Naive thymus-derived CD8-positive, alpha-beta T cell (primary cell): Measurements from ENCODE around the gene ENO2. TPM values are rescaled to one million over a fixed set of nuclear protein-coding genes. Genes with fewer than 3 reads are reported as not detected.
"Not testable (repeated sequence)": the region's sequence is repeated elsewhere in the genome, so short reads cannot be mapped to it uniquely, and the experiment has no call there.

Source experiments
- ATAC-seq, 2 donors: fragments of 150-1000 bp; cut with Tn5 transposase in 1 of 2; sonication (Bioruptor Pico), chemical (Tn5 transposase) in 1 of 2; 1 replicate in 1 of 2; 2 replicates in 1 of 2; pipeline ENCODE4 v1.10.0; 2021; ENCODE audit warnings: mild to moderate bottlenecking in 2 of 2, moderate library complexity in 2 of 2
- POLR2A ChIA-PET: fragments of 350-600 bp; sonication (Branson Sonifier 250); formaldehyde crosslinking; loops from one replicate; lab custom pipeline; 2021; ENCODE audit warnings: antibody characterized with exemption; lab: Charles Lee
- DNase-seq, 10 donors: peaks; one replicate each; pipeline versions ENCODE4 v3.0.0 to v3.0.0-alpha.2; 2020 to 2022
- H3K27ac Mint-ChIP-seq, 10 donors: one replicate each; pipeline ENCODE4 v1.8.0; 2020 to 2022; ENCODE audit warnings: mild to moderate bottlenecking in 10 of 10, mixed read lengths in 10 of 10, moderate library complexity in 4 of 10, inconsistent platforms in 1 of 10
- H3K27me3 Mint-ChIP-seq, 5 donors: one replicate each; pipeline ENCODE4 v1.8.0; 2021 to 2022; ENCODE audit warnings: mixed read lengths in 5 of 5
- H3K36me3 Mint-ChIP-seq, 3 donors: one replicate each; pipeline ENCODE4 v1.8.0; 2020 to 2022; ENCODE audit warnings: mixed read lengths in 3 of 3, mild to moderate bottlenecking in 2 of 3, inconsistent platforms in 1 of 3
- H3K4me1 Mint-ChIP-seq, 4 donors: one replicate each; pipeline ENCODE4 v1.8.0; 2021 to 2022; ENCODE audit warnings: mixed read lengths in 4 of 4
- H3K4me3 Mint-ChIP-seq, 10 donors: one replicate each; pipeline ENCODE4 v1.8.0; 2020 to 2022; ENCODE audit warnings: mild to moderate bottlenecking in 10 of 10, mixed read lengths in 10 of 10, moderate library complexity in 6 of 10, inconsistent platforms in 1 of 10
- H3K9me3 Mint-ChIP-seq, 9 donors: one replicate each; pipeline ENCODE4 v1.8.0; 2020 to 2022; ENCODE audit warnings: mixed read lengths in 9 of 9, mild to moderate bottlenecking in 3 of 9, inconsistent platforms in 1 of 9, moderate library complexity in 1 of 9
- polyA plus RNA-seq, 3 donors: library from polyadenylated mRNA; unstranded; fragments of 300-500 nt; fragmentation: Illumina TruSeq; gene quantifications; one replicate each; pipeline ENCODE4 v1.2.3, GENCODE V29; 2021
- total RNA-seq, 8 experiments: library from RNA in 2 of 8; stranded (reverse) in 2 of 8; gene quantifications; one replicate each; pipeline ENCODE4 v1.2.3 and lab custom pipeline; 2021 to 2026

Gene ENO2
- total and polyA plus RNA-seq, 5 experiments from 2014 or later: 19.4 to 144 (median 29.2) TPM

GRCh38 chr12:6903722-6904121, 10.7 kb upstream of the ENO2 start:
- Mint-ChIP-seq H3K9me3 (no peaks in the 10 kb centered on the region), H3K4me3 (peak overlapping the region in 2 of 10 donors; percentile 9 to 45), H3K4me1 (peaks cover 0 to 9% (median 5%) of the 10 kb centered on the region in 4 donors), H3K27me3 (no peaks in the 10 kb centered on the region), H3K36me3 (no peaks in the 10 kb centered on the region), H3K27ac (no peak overlapping the region)
- ATAC-seq: no peak
- POLR2A ChIA-PET: interaction anchor here (0.9 to 4.7 kb wide), 5 partner anchors 11 to 39 kb away, joined by 5 to 43 read pairs (median 9); partner anchors contain the start of genes ENO2, RNU7-1 and SPSB2
- no peak for DNase-seq

GRCh38 chr12:6904280-6905276, 9.8 kb upstream of the ENO2 start, which contains the start of gene LRRC23:
Gene LRRC23 (plus strand): TSS chr12:6904822. CDS start chr12:6905634, 812 bp downstream.
- Mint-ChIP-seq H3K4me3 (peak within 1 kb of the TSS in 2 of 10 donors; percentile 9 to 45), H3K27me3 (no peaks in the 10 kb centered on the region), H3K36me3 (no peaks in the 10 kb centered on the region), H3K27ac (no peak within 1 kb of the TSS), H3K9me3 (no peaks in the 10 kb centered on the region), H3K4me1 (peaks cover under 1 to 5% (median 4%) of the 10 kb centered on the region in 4 donors)
- DNase-seq (peak; percentile 89 to 99 (median 97)), ATAC-seq (peak; percentile 93 to 94)
- POLR2A ChIA-PET: interaction anchor here (0.7 to 4.7 kb wide), 10 partner anchors 10 to 203 kb away, joined by 3 to 43 read pairs (median 5); partner anchors contain the start of genes ENO2, RNU7-1, SPSB2 and TPI1

GRCh38 chr12:6905414-6906040, 8.9 kb upstream of the ENO2 start:
- H3K4me3 Mint-ChIP-seq: no peak overlapping the region
- POLR2A ChIA-PET: interaction anchor here (0.7 to 4.7 kb wide), 10 partner anchors 9 to 202 kb away, joined by 3 to 43 read pairs (median 4); partner anchors contain the start of genes ENO2, RNU7-1, SPSB2 and TPI1
- no peak overlapping the region for H3K27ac Mint-ChIP-seq
- DNase-seq: no peak
- H3K9me3 Mint-ChIP-seq: no peaks in the 10 kb centered on the region
- no peaks in the 10 kb centered on the region for H3K36me3 Mint-ChIP-seq
- no peak for ATAC-seq
- peaks cover 0 to 5% (median 1%) of the 10 kb centered on the region in 4 donors for H3K4me1 Mint-ChIP-seq
- H3K27me3 Mint-ChIP-seq: no peaks in the 10 kb centered on the region

- H3K9me3 Mint-ChIP-seq, H3K4me3 Mint-ChIP-seq, DNase-seq, H3K36me3 Mint-ChIP-seq, ATAC-seq, H3K4me1 Mint-ChIP-seq, H3K27me3 Mint-ChIP-seq: not testable (repeated sequence)
- H3K27ac Mint-ChIP-seq: peak overlapping the region in 3 of 10 donors; percentile 7 to 86 (median 71)
- POLR2A ChIA-PET: interaction anchor here (0.6 to 1.8 kb wide), 7 partner anchors 9 to 63 kb away, joined by 3 to 5 read pairs (median 4); no protein-coding TSS in a partner anchor
Observed at GRCh38 chr12:6908141-6908540, 6.2 kb upstream of the ENO2 start.

GRCh38 chr12:6909421-6910145, 4.8 kb upstream of the ENO2 start:
- no peaks in the 10 kb centered on the region for H3K9me3 Mint-ChIP-seq
- no peaks in the 10 kb centered on the region for H3K27me3 Mint-ChIP-seq
- H3K4me3 Mint-ChIP-seq: peak overlapping the region in 1 of 10 donors; percentile 4
- ATAC-seq (no peak), DNase-seq (no peak)
- H3K27ac Mint-ChIP-seq: peak overlapping the region in 1 of 10 donors; percentile 25
- H3K36me3 Mint-ChIP-seq: no peaks in the 10 kb centered on the region
- POLR2A ChIA-PET: interaction anchor here (0.9 to 1.9 kb wide), 3 partner anchors 14 to 18 kb away, joined by 5 to 7 read pairs (median 5); no protein-coding TSS in a partner anchor
- H3K4me1 Mint-ChIP-seq: peaks cover 7 to 22% (median 11%) of the 10 kb centered on the region in 4 donors

- H3K4me1 Mint-ChIP-seq: peaks cover 16 to 50% (median 27%) of the 10 kb centered on the region in 4 donors
- H3K36me3 Mint-ChIP-seq: peaks cover 0 to 11% (median 0%) of the 10 kb centered on the region in 3 donors
- DNase-seq: no peak
- POLR2A ChIA-PET: interaction anchor here (0.7 to 6.2 kb wide), 10 partner anchors 8 to 61 kb away, joined by 3 to 43 read pairs (median 17); partner anchors contain the start of genes C12orf57, CDCA3, LRRC23 and RNU7-1
- H3K27me3 Mint-ChIP-seq: no peaks in the 10 kb centered on the region
- no peak for ATAC-seq
- peak overlapping the region in 8 of 10 donors; percentile 14 to 95 (median 63) for H3K4me3 Mint-ChIP-seq
- H3K9me3 Mint-ChIP-seq: no peaks in the 10 kb centered on the region
- peak overlapping the region in 7 of 10 donors; percentile 43 to 98 (median 90) for H3K27ac Mint-ChIP-seq
Observed at GRCh38 chr12:6912164-6912935, 2.0 kb upstream of the ENO2 start.

- Mint-ChIP-seq H3K9me3 (no peaks in the 10 kb centered on the region), H3K4me3 (peak overlapping the region; percentile 91 to 97 (median 94)), H3K27ac (peak overlapping the region; percentile 87 to 98 (median 95)), H3K36me3 (peaks cover 0 to 33% (median 3%) of the 10 kb centered on the region in 3 donors), H3K4me1 (peaks cover 13 to 57% (median 29%) of the 10 kb centered on the region in 4 donors), H3K27me3 (no peaks in the 10 kb centered on the region)
- DNase-seq (no peak), ATAC-seq (no peak)
- POLR2A ChIA-PET: interaction anchor here (0.9 to 6.2 kb wide), 17 partner anchors 8 to 302 kb away, joined by 3 to 43 read pairs (median 6); partner anchors contain the start of genes C12orf57, CDCA3, LRRC23 and RNU7-1
Observed at GRCh38 chr12:6914947-6915788, 788 bp downstream of the ENO2 start.

- DNase-seq (no peak), ATAC-seq (no peak)
- Mint-ChIP-seq H3K27ac (peak overlapping the region in 8 of 10 donors; percentile 37 to 98 (median 87)), H3K9me3 (no peaks in the 10 kb centered on the region), H3K4me3 (peak overlapping the region; percentile 62 to 97 (median 92)), H3K27me3 (no peaks in the 10 kb centered on the region), H3K4me1 (peaks cover 13 to 57% (median 29%) of the 10 kb centered on the region in 4 donors), H3K36me3 (peaks cover 0 to 34% (median 3%) of the 10 kb centered on the region in 3 donors)
- POLR2A ChIA-PET: interaction anchor here (0.7 to 6.2 kb wide), 11 partner anchors 9 to 207 kb away, joined by 3 to 43 read pairs (median 9); partner anchors contain the start of genes LRRC23 and SPSB2
Observed at GRCh38 chr12:6915789-6916285, 1.5 kb downstream of the ENO2 start.

- Mint-ChIP-seq H3K36me3 (peaks cover 0 to 39% (median 3%) of the 10 kb centered on the region in 3 donors), H3K9me3 (no peaks in the 10 kb centered on the region), H3K4me3 (peak overlapping the region in 8 of 10 donors; percentile 45 to 97 (median 68)), H3K27me3 (no peaks in the 10 kb centered on the region), H3K4me1 (peaks cover 13 to 57% (median 32%) of the 10 kb centered on the region in 4 donors), H3K27ac (peak overlapping the region in 9 of 10 donors; percentile 22 to 98 (median 81))
- ATAC-seq: no peak
- POLR2A ChIA-PET: interaction anchor here (0.7 to 6.2 kb wide), 9 partner anchors 9 to 206 kb away, joined by 3 to 43 read pairs (median 5); partner anchors contain the start of genes C12orf57, LRRC23, RNU7-1 and SPSB2
- DNase-seq: no peak
Observed at GRCh38 chr12:6916426-6917200, 2.2 kb downstream of the ENO2 start.
